ENCODE results near the gene UBE2H.
A peak's percentile ranks its signal among the peaks of the same experiment; 100 is the strongest.

Gene UBE2H

DNA sequence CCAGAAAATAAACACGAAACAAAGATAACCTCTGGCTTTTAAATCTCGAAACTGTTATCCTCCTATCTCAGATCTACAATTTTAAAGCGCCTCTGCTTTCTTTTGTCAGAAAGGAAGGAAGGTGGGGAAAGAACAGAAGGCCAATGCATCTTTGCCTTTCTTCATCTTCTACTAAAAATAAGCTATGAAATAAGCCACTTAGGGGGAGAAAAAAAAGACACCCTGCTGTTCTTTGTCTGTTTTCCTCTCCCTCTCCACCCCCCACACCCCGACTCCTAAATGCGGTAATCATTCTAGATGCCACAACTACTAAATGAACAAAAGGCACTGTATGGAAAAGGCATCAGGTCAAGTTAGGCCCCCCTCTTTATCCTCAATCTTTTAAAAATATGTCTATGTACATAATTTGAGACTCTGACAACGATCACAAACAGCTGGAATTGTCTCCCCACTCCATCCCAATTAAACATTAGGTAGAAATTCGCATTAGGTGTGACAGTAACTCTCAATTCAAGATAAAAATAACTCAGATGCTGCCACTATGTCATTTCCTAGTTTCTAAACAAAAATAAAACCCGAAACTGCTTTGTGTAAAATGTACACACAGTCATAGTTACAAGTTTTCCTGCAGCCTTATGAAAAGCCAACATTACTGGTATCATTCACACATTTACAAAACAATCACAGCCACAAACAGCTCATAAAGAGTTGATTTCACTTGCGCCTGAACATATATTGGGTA is 2.4 kb downstream of the UBE2H start:
- DNase-seq (ENCODE audit: low read depth in 1 of 2, low spot score in 1 of 2) = no peak

DNA sequence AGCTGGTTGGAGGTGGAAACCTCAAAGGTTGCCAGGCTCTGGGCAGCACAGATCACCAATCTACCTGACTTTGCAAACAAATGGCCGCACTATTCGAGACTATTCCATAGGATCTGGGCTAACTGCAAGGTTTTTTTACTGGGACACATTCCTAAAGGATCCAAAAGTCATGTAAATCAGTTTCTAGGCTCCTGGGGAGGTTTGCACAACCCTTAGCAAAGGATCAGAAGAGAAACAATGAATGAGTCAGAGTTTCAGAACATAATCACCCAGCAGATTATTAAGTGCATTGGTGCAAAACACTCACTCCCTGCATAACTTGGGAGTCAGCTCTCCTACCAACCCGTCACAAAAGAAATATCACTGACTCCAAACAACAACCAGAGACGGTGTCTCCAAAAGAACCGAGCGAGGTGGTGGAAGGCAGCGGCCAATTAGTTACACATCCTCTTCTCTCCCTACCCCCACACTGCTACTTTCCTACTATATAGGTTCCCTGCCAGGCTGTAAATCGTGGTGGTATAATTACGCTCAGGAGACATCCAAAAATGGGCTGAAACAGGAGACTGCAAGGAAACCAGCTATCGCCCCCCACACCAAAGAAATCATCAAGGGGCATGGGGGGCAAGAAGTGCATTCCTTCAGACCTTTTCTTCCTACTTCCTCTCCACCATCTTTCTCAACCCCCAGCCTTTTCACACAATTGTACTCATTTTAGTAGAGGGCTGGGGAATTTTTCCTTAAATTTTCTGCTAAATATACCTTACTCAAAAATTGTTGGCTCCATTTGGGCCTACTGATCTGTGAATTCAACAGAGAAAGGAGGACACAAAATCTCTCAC is 3.2 kb downstream of the UBE2H start:
- no peak for DNase-seq (ENCODE audit: low read depth in 1 of 2, low spot score in 1 of 2)

DNA sequence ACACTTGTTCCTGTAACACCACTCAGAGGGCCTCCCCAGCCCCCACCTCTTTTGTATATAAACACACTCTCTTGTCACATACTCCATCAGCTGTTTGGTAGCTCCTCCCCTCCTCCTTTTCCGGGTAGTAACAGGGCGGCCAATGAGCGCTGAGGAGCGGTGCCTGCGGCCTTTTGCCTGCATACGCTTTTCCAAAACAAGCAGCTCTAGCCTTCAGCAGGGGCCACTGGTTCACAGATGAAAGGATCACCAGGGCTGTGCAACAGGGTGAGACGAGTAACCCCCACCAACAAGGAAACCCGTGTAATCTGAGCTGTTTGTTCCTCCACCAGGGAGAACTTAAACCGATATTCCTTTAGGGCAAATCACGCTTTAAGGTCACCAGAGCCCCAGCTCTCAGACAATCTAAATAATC is 3.9 kb downstream of the UBE2H start:
- peak; percentile 52 to 60 for DNase-seq (ENCODE audit: low read depth in 1 of 2, low spot score in 1 of 2)

DNA sequence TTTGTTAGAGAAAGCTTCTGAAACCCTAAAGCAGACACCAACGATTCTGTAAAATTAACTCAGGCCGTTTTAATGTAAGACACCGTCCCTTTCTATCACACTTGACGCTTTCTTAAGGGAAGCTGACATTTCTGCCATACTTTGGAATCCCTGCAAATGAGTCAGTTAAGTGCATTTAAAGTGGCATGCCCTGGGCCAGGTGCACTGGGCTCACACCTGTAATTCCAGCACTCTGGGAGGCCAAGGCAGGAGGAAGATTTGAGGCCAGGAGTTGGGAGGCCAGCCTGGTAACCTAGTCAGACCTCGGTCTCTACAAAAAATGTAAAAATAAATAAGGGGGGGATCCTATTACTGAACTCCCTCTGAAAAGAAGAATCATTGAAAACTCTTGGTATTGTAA is 4.4 kb downstream of the UBE2H start:
- no peak for DNase-seq (ENCODE audit: low read depth in 1 of 2, low spot score in 1 of 2)

DNA sequence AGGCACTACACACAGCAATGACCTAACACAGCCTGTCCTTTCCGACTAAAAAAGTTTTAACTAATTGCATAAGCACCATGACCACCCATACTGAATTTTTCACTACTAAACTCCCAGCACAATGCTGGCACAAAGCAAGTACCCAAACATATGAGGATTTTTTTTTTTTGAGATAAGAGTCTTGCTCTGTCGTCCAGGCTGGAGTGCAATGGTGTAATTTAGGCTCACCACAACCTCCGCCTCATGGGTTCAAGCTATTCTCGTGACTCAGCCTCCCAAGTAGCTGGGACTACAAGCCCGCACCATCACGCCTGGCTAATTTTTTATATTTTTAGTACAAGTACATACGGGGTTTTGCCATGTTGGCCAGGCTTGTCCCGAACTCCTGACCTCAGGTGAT is 5.1 kb downstream of the UBE2H start:
- no peak for DNase-seq (ENCODE audit: low read depth in 1 of 2, low spot score in 1 of 2)

DNA sequence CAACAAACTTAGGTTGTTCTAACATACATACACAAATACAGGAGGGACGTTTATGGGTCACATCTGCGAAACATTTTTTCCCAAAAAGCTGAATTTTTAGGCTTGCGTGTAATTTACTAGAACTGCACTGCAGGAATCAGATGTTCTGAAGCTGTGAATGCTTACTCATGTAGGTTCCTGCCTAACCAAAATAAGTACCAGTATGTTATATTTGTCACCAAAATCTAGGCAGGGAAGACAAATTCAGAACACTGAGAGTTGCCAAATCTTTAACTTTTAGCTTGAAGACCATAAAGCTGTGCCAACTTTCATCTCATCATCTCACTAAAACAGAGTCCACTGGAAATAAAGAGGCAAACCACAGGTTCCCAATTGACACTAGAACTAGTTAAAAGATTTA is 5.7 kb downstream of the UBE2H start:
- DNase-seq (ENCODE audit: low read depth in 1 of 2, low spot score in 1 of 2) = no peak

DNA sequence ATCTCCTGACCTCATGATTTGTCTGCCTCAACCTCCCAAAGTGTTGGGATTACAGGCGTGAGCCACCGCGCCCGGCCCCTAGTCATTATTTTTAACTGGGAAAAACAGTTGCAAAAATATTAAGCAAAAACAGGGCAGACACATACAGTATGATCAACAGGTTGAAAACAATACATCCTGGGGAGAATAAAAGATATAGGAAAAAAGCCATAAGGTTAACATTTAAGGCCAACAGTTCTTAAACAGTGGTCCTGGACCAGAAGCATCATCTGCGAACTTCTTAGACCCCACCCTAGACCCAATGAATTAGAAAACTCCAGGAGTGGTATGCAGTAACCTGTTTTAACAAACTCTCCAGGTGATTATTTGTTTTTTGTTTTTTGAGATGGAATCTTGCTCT is 6.5 kb downstream of the UBE2H start:
- no peak for DNase-seq (ENCODE audit: low read depth in 1 of 2, low spot score in 1 of 2)

DNA sequence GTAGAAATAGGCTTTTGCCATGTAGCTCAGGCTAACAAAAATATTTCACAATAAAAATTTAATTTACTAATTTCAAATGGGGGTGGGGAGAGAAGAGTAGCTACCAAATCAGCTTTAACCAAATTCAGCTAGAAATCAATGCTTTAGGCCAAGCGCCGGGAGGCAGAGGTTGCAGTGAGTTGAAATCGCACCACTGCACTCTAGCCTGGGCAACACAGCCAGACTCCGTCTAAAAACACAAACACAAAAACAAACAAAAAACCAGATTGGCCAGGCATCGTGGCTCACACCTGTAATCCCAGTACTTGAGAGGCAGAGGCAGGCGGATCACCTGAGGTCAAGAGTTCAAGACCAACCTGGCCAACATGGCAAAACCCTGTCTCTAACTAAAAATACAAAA is 9.4 kb downstream of the UBE2H start:
- no peak for DNase-seq (ENCODE audit: low read depth in 1 of 2, low spot score in 1 of 2)

DNA sequence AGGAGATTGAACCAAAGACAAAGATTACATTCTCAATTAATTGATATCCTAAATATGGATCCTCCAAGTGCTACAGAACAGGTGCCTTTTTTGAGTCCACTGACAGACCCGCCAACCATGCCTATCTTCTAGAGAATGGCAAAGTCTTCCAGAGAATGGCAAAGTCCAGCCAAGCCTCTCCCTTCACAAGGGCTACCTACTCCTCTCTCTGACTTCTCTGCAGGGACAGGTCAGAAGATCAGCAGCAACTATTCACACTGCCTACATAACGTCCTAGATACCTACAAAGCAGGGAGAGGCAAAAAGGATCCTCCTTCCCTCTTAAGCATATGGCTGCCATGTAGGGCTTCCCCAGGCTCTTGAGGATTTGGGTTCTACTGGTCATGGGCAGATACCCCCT is 12.4 kb downstream of the UBE2H start:
- DNase-seq (ENCODE audit: low read depth in 1 of 2, low spot score in 1 of 2) = no peak

DNA sequence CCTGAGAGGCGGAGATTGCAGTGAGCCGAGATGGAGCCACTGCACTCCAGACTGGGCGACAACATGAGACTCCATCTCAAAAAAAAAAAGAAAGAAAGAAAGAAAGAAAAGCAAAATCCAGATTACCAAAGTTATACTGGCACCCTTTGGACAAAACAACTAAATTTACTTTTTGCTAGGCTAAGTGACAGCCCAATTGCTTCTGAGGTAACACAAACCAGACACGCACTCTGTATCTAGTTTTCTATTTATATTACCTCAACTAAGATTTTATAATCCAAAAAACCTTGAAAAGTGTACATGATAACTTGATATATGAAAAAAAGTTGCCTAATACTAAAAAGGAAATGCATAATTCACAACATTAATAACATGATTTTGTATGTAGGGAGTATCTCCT is 12.9 kb downstream of the UBE2H start:
- no peak for DNase-seq (ENCODE audit: low read depth in 1 of 2, low spot score in 1 of 2)

DNA sequence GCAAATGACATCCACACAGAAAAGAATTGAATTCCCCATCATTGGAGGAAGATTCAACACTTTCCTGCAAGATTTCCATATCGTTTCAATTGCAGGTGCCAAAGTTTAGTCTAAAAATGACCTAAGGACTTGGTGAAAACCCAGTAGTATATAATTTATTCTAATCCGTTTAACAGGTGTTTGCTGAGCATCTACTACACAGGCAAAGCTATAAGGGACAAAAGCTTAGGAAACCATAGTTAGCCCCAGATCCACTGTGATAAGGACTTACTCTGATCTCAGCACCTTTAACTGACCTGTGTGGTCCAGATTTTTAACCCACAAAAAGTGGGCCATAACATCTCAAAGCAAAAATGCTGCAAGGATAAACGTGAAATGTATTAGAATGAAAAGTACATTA is 19.1 kb downstream of the UBE2H start:
- no peak for DNase-seq (ENCODE audit: low read depth in 1 of 2, low spot score in 1 of 2)

DNA sequence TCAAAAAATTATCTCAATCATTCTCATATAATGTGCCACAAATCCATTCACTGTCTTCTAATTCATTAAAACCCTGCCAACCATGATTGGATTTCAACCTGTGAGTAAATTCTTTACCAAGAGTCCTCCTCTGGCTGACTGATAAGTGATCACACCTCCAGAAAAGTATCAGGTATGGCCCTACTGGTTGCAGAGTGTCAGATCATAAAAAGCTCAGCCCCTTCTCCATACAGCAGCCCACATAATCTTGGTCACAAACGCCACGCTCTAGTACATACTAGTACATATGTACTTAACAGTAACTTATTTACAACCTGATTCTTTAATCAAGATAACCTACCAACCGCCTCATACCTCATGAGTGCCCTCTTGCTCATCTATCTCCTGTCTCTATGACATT is 26.1 kb downstream of the UBE2H start:
- no peak for DNase-seq (ENCODE audit: low read depth in 1 of 2, low spot score in 1 of 2)

DNA sequence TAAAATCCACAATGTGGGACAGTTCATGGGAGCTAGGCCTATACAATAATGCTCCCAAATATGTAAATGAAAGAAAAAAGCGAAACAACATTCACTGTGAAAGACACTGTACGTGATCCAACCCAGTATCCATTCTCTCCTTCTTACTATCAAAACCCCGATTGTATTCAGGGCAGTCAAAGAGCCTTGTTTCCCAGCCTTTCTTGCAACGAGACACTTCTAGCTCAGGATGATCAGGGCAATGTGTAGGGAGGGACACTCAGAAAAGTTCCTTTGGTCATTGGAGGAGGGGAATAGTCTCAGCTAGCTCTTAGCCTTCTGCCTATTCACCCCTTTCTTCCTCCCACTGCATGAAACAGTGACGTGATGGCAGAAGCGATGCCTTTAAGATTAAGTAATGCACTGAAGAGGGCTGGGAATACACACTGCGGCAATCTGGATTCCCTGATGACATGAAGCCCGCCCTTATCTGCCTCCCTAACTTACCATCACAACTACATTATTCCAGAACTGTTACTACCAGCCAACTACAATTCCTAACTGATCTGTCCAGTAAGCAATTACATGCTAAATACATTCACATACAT is 27.3 kb downstream of the UBE2H start:
- DNase-seq (ENCODE audit: low read depth in 1 of 2, low spot score in 1 of 2) = no peak

DNA sequence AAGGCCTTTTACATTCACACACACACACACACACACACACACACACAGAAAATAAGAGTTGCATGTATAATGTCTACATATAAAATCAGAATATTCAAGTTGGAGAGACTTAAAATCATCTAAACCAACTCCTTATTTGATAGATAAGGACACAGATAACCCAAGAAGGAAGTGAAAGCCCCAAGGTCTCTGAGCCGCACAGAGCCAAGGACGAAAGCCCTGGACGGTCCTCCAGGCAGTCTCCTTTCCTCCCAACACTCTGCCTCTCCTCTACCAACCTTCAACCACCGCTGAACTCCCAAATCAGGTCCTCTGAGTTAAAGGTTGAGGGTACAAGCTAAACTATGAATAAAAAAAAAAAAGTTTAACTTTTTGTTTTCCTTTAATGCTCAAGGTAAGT is 28.2 kb downstream of the UBE2H start:
- no peak for DNase-seq (ENCODE audit: low read depth in 1 of 2, low spot score in 1 of 2)

DNA sequence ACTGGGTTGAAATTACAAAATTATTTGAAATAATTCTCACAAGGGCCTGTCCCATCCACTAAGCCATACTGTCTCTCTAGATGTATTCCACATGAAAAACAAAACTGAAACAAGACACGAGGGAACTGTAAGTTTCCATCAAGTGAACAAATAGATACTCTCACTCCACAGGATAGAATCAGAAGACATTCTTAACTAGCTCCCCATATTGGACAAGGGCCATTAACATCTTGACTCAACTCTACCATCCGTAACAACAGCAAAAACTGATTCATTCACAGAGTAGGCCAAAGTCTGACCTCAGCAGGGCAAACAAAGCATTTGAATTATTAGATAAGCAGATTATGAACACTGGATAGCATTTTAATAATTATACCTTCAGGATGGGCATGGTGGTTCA is 29.1 kb downstream of the UBE2H start:
- no peak for DNase-seq (ENCODE audit: low read depth in 1 of 2, low spot score in 1 of 2)

DNA sequence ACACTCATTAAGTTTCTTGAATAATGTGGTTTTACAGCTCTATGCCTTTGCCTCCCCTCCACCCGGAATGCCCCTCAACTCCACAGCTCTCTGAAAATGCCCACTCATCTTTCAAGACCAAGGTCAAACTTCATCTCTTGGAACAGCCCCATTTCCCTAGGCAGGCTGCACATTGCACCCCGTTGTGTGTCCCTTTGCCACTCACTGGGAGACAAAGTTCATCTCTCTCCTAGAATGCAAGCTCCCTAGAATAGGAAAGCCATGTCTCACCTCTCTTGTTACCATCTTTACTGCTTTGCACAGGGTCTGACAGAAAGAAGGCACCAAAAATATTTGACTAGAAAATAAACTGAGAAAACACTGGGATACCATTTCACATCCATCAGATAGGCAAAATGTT is 33.3 kb downstream of the UBE2H start:
- DNase-seq (ENCODE audit: low read depth in 1 of 2, low spot score in 1 of 2) = no peak

DNA sequence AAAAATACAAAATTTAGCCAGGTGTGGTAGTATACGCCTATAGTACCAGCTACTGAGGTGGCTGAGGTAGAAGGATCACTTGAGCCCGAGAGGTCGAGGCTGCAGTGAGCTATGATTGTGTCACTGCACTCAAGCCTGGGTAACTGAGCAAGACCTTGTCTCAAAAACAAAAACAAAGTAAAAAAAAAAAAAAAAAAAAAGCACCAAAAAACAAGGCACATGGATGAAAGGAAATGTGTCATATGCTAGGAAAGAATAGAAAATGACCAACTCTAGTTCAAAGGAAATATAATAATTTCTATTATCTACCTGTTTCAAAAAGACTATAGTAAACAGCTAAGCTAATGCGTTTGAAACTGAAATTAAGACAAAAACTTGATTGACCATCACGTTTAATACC is 33.8 kb downstream of the UBE2H start:
- no peak for DNase-seq (ENCODE audit: low read depth in 1 of 2, low spot score in 1 of 2)

DNA sequence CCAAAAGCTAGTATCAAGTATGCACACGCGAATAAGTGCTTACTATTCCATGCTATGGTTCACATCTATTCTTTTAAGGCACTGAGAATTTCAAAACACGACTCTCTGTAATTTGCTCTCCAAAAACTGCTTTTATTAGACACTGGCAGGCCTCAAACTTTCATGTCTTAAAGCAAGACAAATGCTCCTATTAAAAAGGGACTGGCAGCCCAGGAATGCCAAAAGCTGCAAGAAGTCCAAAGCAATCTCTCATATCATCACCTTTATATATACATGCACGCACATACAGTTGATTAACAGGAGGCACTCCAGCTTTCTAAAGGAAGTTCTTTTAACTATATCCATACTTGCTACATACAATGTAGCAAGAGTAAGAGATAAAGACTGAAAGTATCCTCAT is 34.8 kb downstream of the UBE2H start:
- DNase-seq (ENCODE audit: low read depth in 1 of 2, low spot score in 1 of 2) = no peak

DNA sequence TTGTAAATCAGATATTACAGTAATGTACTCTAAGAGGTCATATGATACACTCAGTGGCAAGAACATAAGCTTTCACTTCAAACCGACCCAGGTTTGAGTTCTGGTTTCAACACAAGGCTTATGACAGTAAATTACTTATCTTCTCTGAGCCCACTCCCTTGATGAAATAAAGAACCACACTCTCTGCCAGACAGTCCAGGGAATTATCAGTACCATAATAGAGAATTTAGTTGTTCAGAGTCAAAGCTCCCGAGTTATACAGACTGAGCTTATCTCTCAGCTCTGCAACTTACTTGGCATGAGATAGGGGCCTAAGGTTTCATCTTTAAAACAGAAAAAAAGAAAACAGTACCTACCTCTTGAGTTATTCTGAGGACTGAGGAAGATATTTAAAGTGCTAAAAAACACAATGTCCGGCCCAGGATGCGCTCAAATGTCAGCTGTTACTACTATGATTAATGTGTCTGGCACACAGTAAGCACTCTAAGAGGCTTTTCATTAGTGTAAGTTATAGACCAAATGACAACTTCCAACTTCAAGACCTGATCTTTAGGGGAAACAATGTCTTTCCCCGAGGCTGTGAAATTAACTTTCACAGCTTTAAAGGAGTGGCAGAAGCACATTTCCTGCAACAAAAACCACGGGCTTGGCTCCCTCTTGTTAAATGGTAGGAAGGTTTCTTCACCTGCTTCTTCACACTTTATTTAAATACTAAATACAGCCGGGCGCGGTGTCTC is 38.1 kb downstream of the UBE2H start:
- DNase-seq (ENCODE audit: low read depth in 1 of 2, low spot score in 1 of 2) = no peak

DNA sequence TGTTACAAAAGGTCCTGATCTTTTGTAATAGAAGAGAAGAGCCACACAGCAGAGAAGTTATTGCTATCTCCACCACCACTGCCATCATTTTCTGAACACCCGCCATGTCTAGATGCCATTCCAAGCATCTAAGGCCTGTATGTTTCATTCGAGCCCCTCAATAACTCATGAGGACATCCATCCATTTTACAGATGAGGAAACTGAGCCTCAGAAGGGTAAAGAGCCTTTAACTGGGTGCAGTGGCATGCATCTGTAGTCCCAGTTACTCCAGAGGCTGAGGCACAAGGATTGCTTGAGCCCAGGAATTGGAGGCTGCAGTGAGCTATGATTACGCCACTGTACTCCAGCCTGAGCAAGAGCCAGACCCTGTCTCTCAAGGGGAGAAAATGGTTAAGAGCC is 39.3 kb downstream of the UBE2H start:
- DNase-seq (ENCODE audit: low read depth in 1 of 2, low spot score in 1 of 2) = no peak

DNA sequence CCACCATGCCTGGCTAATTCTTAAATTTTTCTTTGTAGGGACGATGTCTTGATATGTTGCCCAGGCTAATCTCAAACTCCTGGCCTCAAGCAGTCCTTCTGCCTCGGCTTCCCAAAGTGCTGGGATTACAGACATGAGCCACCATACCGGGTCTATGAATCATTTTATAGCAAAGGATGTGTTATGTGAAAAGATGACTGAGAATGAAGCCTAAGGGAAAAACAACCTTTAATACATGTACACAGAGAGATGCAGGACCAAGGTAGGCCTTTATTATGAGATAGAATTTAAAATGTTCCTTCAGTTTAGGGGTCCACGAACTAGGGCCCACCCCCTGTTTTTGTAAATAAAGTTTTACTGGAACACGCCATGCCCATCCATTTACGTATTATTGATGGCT is 41.0 kb downstream of the UBE2H start:
- DNase-seq (ENCODE audit: low read depth in 1 of 2, low spot score in 1 of 2) = no peak

DNA sequence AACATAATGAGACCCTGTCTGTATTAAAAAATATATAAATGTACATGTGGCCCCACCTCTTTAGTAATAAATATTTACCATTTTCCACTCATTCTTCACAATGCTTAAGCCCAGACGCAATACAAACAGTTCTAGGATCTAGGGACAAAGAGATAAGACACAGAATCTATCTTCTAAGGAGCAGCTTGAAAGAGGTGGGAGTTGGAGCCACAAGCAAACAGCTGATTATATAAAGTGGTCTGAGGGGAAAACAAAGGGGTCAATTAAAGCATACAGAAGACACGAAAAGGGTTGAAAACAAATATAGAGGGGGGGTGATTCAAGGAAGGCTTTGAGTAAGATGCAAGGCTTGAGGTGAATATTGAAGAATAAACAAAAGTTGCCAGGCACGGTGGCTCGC is 43.1 kb downstream of the UBE2H start:
- no peak for DNase-seq (ENCODE audit: low read depth in 1 of 2, low spot score in 1 of 2)
